Kidney (tissue), 14 donors: Measurements from ENCODE around the gene CMTM8. TPM values are rescaled to one million over a fixed set of nuclear protein-coding genes. Genes with fewer than 3 reads are reported as not detected.

Experiments used
- DNase-seq, 5 donors: peaks; one replicate each; pipeline ENCODE4 v3.0.0-alpha.2; 2013 to 2020
- FAIRE-seq: peaks from 2 replicates; lab custom pipeline; 2012; peaks lifted over from hg19 to GRCh38; lab: Jason Lieb, UNC
- H3K27ac ChIP-seq, 2 donors: one replicate each; pipeline ENCODE4 v1.7.0; 2013; ENCODE audit warnings: low read depth in 2 of 2, low read length in 2 of 2, inconsistent platforms in 1 of 2
- H3K27me3 ChIP-seq: one replicate; pipeline ENCODE4 v1.7.1; 2013; ENCODE audit warnings: low read length, inconsistent platforms; ENCODE audit not compliant: control insufficient read depth, insufficient read depth
- H3K36me3 ChIP-seq, 3 donors: one replicate each; pipeline versions ENCODE4 v1.7.0 to v1.7.1; 2013; ENCODE audit warnings: low read length in 3 of 3, control low read depth in 1 of 3, inconsistent platforms in 1 of 3; ENCODE audit not compliant: insufficient read depth in 3 of 3, control insufficient read depth in 2 of 3
- H3K4me1 ChIP-seq, 3 donors: one replicate each; pipeline versions ENCODE4 v1.7.0 to v1.7.1; 2013; ENCODE audit warnings: low read length in 3 of 3, inconsistent platforms in 1 of 3, low read depth in 1 of 3; ENCODE audit not compliant: control insufficient read depth in 2 of 3, insufficient read depth in 2 of 3
- H3K4me3 ChIP-seq, 3 donors: one replicate each; pipeline versions ENCODE4 v1.7.0 to v1.8.1; 2013; ENCODE audit warnings: low read length in 3 of 3, control low read depth in 1 of 3, inconsistent platforms in 1 of 3
- H3K9ac ChIP-seq, 3 donors: one replicate each; pipeline versions ENCODE4 v1.7.0 to v1.7.1; 2013; ENCODE audit warnings: low read length in 3 of 3, control low read depth in 1 of 3, inconsistent platforms in 1 of 3
- H3K9me3 ChIP-seq, 3 donors: one replicate each; pipeline versions ENCODE4 v1.7.0 to v1.7.1; 2013; ENCODE audit warnings: low read length in 3 of 3, control low read depth in 1 of 3, inconsistent platforms in 1 of 3; ENCODE audit not compliant: control insufficient read depth in 2 of 3, insufficient read depth in 1 of 3
- intact Hi-C: fragments of 100-400 bp; cut with DNase I; formaldehyde crosslinking; loops from one replicate; pipeline ENCODE4 v1.11.1; 2022
- polyA plus RNA-seq: library from polyadenylated mRNA; stranded (reverse); fragments of 350-450 nt; fragmentation: Illumina TruSeq; extraction: RNeasy Lipid Tissue Mini Kit (QIAGEN cat#74804); gene quantifications from one replicate; pipeline ENCODE4 v1.2.3, GENCODE V29; 2014; ENCODE audit warnings: low read depth, low replicate concordance; ENCODE audit not compliant: insufficient read depth
- total RNA-seq: library from RNA; stranded (reverse); fragmentation: NEBNext Ultra II Directional; extraction: Animal tissue kit (Norgen Biotek cat#: 25700); gene quantifications from one replicate; pipeline ENCODE4 v1.2.1, GENCODE V29; 2021
- TF ChIP-seq, protein P1 (sequence below): IDR thresholded peaks from 3 replicates; pipeline ENCODE4 v1.5.1; 2012; ENCODE audit warnings: mild to moderate bottlenecking, moderate library complexity, borderline replicate concordance; ENCODE audit not compliant: insufficient read depth; ENCODE audit errors: extremely low read depth
- donor health status: control.
- donor health status: control.
- donor health status: control.
- donor health status: control.
- donor health status: control.
- donor health status: DM: yes; HTN: yes; CAD: no.
- donor health status: Normal renal cell carcinoma (clear cell type).

Gene CMTM8
- total and polyA plus RNA-seq, 2 donors from 2014 or later: 5.4 to 9.6 TPM

- no peak overlapping the region for H3K27ac ChIP-seq
- H3K4me1 ChIP-seq: peaks cover 2 to 10% (median 4%) of the 10 kb centered on the region in 3 donors
- no peak overlapping the region for H3K4me3 ChIP-seq
- no peak for DNase-seq
- FAIRE-seq: no peak
- no peak overlapping the region for H3K9ac ChIP-seq
- TF ChIP-seq, protein P1, sequence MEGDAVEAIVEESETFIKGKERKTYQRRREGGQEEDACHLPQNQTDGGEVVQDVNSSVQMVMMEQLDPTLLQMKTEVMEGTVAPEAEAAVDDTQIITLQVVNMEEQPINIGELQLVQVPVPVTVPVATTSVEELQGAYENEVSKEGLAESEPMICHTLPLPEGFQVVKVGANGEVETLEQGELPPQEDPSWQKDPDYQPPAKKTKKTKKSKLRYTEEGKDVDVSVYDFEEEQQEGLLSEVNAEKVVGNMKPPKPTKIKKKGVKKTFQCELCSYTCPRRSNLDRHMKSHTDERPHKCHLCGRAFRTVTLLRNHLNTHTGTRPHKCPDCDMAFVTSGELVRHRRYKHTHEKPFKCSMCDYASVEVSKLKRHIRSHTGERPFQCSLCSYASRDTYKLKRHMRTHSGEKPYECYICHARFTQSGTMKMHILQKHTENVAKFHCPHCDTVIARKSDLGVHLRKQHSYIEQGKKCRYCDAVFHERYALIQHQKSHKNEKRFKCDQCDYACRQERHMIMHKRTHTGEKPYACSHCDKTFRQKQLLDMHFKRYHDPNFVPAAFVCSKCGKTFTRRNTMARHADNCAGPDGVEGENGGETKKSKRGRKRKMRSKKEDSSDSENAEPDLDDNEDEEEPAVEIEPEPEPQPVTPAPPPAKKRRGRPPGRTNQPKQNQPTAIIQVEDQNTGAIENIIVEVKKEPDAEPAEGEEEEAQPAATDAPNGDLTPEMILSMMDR: no peak
- intact Hi-C loops: no loop called here
- no peaks in the 10 kb centered on the region for H3K36me3 ChIP-seq
- no peaks in the 10 kb centered on the region for H3K27me3 ChIP-seq
- no peaks in the 10 kb centered on the region for H3K9me3 ChIP-seq
Measured at GRCh38 chr3:32325201-32325600, 86.7 kb downstream of the CMTM8 start.

- H3K27me3 ChIP-seq: no peaks in the 10 kb centered on the region
- H3K9me3 ChIP-seq: no peaks in the 10 kb centered on the region
- no peak overlapping the region for H3K9ac ChIP-seq
- peak overlapping the region in 1 of 2 donors; percentile 3 for H3K27ac ChIP-seq
- no peak overlapping the region for H3K4me3 ChIP-seq
- FAIRE-seq (no peak), DNase-seq (peak in 1 of 5 donors; percentile 50)
- peaks cover 0 to 5% (median 4%) of the 10 kb centered on the region in 3 donors for H3K4me1 ChIP-seq
- intact Hi-C loops: no loop called here
- TF ChIP-seq, protein P1: no peak
- no peaks in the 10 kb centered on the region for H3K36me3 ChIP-seq
Measured at GRCh38 chr3:32325927-32326326, 87.4 kb downstream of the CMTM8 start.

GRCh38 chr3:32326795-32327194, 88.3 kb downstream of the CMTM8 start:
- H3K36me3 ChIP-seq: no peaks in the 10 kb centered on the region
- FAIRE-seq (no peak), DNase-seq (no peak)
- H3K9ac ChIP-seq: no peak overlapping the region
- no peaks in the 10 kb centered on the region for H3K27me3 ChIP-seq
- no peak overlapping the region for H3K27ac ChIP-seq
- TF ChIP-seq, protein P1: no peak
- H3K4me3 ChIP-seq: no peak overlapping the region
- intact Hi-C loops: no loop called here
- H3K4me1 ChIP-seq: peaks cover 0 to 4% (median 0%) of the 10 kb centered on the region in 3 donors
- H3K9me3 ChIP-seq: no peaks in the 10 kb centered on the region

DNA sequence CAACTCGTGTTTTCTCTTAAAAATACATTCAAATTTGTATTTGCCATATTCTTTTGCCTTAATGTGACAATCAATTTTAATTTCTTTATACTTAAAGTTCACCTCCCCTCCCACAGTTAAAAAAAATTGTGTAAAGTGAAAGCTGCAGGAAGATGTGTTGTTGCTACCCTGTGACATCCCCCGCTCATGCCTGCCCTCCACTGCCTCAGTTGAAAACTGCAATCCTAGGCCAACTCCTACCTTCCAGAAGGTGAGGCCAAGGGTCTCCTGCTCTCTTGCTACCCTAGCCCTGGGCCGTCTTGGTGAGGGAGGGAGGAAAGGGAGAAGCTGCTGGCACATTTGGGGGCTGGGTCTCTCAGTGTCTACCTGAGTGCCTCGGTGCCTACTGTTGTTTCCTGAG, 96.2 kb downstream of the CMTM8 start:
- Histone ChIP-seq H3K27ac (no peak overlapping the region), H3K9me3 (no peaks in the 10 kb centered on the region), H3K4me3 (no peak overlapping the region), H3K36me3 (no peaks in the 10 kb centered on the region), H3K4me1 (peaks cover 0 to 10% (median 0%) of the 10 kb centered on the region in 3 donors), H3K9ac (no peak overlapping the region), H3K27me3 (no peaks in the 10 kb centered on the region)
- intact Hi-C loops: no loop called here
- TF ChIP-seq, protein P1: peak; percentile 16
- no peak for FAIRE-seq
- DNase-seq: no peak
